Umbilical cord (tissue), 2 donors: ENCODE results near the gene ACSL3. TPM values are rescaled to one million over a fixed set of nuclear protein-coding genes. Genes with fewer than 3 reads are reported as not detected.
"Not testable (repeated sequence)": the region's sequence is repeated elsewhere in the genome, so short reads cannot be mapped to it uniquely, and the experiment has no call there.

Experiments used
- DNase-seq: peaks from one replicate; pipeline ENCODE4 v3.0.0-alpha.2; 2015; ENCODE audit warnings: low spot score
- total RNA-seq: library from RNA; depleted of rRNA; stranded (reverse); fragments of >200 nt; gene quantifications from one replicate; pipeline ENCODE4 v1.2.3, GENCODE V29; 2014; ENCODE audit warnings: low replicate concordance; ENCODE audit not compliant: insufficient read depth

The ACSL3 gene
- total RNA-seq, 1 donor from 2014 or later: 55.6 TPM

DNA sequence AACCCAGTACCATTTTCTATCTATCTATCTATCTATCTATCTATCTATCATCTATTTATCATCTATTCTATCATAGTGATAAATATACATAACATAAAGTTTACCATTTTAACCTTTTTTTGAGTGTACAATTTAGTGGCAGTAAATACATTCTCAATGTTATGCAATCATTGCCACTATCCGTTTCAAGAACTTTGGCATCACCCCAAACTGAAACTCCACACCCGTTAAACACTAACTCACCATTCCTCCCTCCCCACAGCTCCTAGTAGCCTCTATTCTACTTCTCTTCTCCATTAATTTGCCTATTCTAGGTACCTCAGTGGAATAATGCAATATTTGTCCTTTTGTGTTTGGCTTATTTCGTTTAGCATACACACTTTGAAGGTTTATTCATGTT, 108.7 kb downstream of the ACSL3 start:
- no peak for DNase-seq

DNA sequence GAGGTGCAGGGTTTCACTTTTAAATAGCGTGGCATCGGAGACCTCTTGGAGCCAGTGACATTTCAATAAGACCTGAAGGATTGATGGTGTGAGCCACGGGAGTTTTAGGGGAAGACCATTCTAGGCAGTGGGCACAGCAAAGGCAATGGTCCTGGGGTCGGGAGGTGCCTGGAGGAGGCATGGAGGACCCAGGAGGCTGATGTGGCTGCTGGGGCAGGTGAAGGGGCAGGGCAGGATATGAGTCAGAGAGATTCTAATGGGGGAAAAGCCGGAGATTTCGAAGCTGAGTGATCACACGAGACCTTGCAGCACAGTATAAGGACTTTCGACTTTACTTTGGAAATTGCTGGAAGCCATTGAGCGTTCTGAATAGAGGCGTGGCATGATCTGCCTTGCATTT, 111.6 kb downstream of the ACSL3 start:
- DNase-seq: no peak

DNA sequence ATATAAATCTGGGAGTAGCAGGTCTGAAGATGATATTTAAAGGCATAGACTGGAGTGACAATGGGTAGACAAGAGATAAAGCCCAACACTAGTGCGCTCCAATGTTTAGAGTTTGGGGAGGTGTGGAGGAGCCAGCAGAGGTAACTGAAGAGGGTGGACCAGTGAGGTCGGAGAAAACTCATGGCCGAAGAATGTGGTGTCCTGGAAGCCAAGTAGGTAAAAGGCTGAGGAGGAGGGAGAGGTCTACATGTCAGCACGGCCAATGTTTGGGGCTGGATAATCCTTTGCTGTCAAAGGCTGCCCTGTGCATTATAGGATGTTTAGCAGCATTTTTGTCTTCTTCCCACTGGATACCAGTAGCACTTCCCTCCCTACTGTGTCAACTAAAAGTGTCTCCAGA, 112.4 kb downstream of the ACSL3 start:
- DNase-seq: no peak

DNA sequence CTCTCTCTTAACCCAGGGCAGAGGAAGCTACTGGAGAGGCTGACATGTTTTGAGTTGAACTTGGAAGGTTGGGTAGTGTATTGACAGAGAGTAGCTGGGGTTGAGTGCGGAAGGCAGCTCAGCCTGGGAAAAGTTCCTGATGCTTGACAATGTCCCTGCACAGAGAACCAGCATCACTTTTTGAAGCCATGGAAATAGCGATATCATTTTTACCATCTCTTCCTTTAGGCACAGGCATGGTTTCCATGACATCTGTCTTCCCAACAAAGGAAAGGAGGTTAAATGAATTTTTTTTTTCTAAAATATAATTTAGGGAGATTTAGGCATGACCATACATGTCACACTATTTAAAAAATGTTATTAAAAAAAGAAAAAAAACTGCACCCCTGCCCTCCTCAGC, 112.9 kb downstream of the ACSL3 start:
- DNase-seq: no peak

DNA sequence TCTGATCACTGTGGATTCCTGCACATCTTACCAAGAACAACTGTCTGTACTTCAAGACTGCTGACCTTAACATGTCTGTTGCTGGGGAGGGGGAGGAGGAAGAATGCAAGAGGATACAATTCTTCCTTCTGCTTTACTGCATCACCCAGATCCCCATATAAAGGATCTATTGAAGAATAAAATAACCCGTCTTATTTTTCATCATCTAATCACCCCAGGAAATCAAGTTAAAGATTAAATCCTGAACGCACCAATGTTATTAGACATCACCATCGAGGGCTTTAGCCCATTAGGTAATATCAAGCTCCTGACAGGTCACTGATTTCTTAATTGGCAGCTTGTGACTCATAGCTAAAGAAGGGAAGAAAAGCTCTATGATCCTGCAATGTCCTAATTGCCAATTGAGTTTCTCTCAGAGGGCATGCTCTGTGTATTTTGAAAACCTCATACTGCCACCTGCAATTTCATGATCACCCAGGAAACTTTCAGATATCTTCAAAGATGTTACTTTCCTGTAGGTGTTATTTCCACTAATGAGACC, 115.8 kb downstream of the ACSL3 start:
- no peak for DNase-seq

- no peak for DNase-seq
Measured at GRCh38 chr2:222977121-222977520, 116.3 kb downstream of the ACSL3 start.

- no peak for DNase-seq
Measured at GRCh38 chr2:222978850-222979249, 118.0 kb downstream of the ACSL3 start.

DNA sequence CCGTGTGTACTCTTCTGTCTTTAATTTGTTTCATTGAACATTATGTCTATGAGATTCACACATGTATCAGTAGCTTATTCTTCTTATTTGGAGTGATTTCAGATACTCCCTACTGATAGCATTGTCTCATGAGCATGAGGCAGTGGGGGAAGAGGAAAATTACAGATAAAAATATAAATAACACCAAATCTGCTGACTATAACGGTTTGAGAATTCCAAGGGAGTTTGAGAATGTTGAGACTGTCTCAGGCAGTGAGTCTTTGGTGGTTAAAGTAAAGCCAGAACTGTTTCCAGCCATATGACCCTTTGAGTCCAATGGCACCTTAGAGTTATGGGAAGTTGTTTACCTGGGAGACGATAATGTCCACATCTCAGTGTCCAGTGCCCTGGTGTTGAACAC, 118.6 kb downstream of the ACSL3 start:
- no peak for DNase-seq

GRCh38 chr2:222982010-222982908, 121.4 kb downstream of the ACSL3 start:
- peak; percentile 71 for DNase-seq

- no peak for DNase-seq
Measured at GRCh38 chr2:222982909-222983265, 122.1 kb downstream of the ACSL3 start.

GRCh38 chr2:222984908-222985307, 124.1 kb downstream of the ACSL3 start:
- DNase-seq: no peak

DNA sequence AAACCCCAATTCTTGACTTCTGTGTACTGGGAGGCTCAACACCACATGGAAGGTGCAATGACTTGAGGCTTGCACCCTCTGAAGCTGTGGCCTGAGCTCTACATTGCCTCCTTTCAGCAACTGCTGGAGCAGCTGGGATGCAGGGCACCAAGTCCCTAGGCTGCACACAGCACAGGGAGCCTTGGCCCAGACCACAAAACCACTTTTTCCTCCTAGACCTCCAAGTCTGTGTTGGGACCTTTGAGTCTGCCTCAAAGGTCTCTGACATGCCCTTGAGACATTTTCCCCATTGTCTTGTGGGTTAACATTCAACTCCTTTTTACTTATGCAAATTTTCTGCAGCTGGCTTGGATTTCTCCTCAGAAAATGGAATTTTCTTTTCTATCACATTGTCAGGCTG, 128.6 kb downstream of the ACSL3 start:
- DNase-seq: no peak

DNA sequence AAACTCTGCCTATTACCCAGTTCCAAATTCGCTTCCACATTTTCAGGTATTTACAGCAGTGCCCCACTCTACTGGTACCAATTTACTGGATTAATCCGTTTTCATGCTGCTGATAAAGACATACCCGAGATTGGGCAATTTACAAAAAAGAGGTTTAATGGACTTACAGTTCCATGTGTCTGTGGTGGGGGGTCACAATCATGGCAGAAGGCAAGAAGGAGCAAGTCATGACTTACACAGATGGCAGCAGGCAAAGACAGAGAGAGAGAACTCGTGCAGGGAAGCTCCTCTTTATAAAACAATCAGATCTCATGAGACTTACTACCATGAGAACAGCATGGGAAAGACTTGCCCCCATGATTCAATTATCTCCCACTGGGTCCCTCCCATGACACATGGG, 129.4 kb downstream of the ACSL3 start:
- DNase-seq: not testable (repeated sequence)

DNA sequence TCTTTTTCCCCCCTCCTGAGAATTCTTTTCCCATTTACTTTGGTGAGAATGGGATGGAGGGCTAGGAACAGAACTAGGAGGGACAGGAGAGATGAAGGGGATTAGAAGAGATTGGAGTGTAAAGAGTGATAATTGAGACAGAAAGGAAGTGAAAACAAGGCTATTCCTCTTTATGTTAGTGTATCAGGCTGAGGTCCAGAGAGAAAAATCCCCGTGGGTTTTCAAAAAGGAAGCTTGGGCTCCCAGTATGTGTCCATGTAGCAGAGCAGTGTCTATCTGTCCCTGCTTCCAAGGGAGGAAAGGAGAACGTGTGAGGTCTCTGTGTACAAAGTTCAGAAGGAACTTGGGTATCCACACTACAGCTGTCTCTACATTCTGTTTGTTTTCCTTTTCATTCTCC, 131.3 kb downstream of the ACSL3 start:
- no peak for DNase-seq

Other genes starting within 250 kb of the ACSL3 start
- 12.0 TPM for gene FARSB, start 204.9 kb upstream of the ACSL3 start, total RNA-seq
- not detected for gene MOGAT1, start 189.4 kb upstream of the ACSL3 start, total RNA-seq
- 133 TPM for gene KCNE4, start 191.2 kb downstream of the ACSL3 start, total RNA-seq